Mucosa of descending colon (tissue), 3 donors: Measurements from ENCODE around the gene BACH1. TPM values are rescaled to one million over a fixed set of nuclear protein-coding genes. Genes with fewer than 3 reads are reported as not detected.

ENCODE experiments used
- ATAC-seq: fragments of 200-7000 bp; cut with Tn5 transposase; one replicate; pipeline ENCODE4 v1.9.1; 2020; ENCODE audit warnings: mild to moderate bottlenecking, moderate library complexity
- DNase-seq, 3 donors: peaks; one replicate each; pipeline ENCODE4 v3.0.0-alpha.2; 2020
- H3K36me3 ChIP-seq: fragments of 200-600 bp; one replicate; pipeline ENCODE4 v1.8.0; 2021; ENCODE audit warnings: low read depth, mild to moderate bottlenecking
- H3K4me1 ChIP-seq: fragments of 200-600 bp; one replicate; pipeline ENCODE4 v1.8.0; 2021; ENCODE audit warnings: low read depth, mild to moderate bottlenecking
- H3K4me3 ChIP-seq: fragments of 200-600 bp; one replicate; pipeline ENCODE4 v1.8.0; 2021; ENCODE audit warnings: mild to moderate bottlenecking
- H3K9me3 ChIP-seq: fragments of 200-600 bp; one replicate; pipeline ENCODE4 v1.8.0; 2021; ENCODE audit warnings: mild to moderate bottlenecking
- intact Hi-C, 2 donors: fragments of 100-400 bp; cut with DNase I in 1 of 2; cut with micrococcal nuclease in 1 of 2; formaldehyde crosslinking; loops; one replicate each; pipeline versions ENCODE4 v1.11.0 to v1.11.1; 2022; cut with DNase I, micrococcal nuclease
- total RNA-seq, 3 donors: library from RNA; stranded (reverse); fragmentation: NEBNext Ultra II Directional in 2 of 3; extraction: Animal tissue kit (Norgen Biotek cat#: 25700) in 2 of 3; gene quantifications; one replicate each; pipeline versions ENCODE4 v1.2.1 to v1.2.4, GENCODE V29; 2021 to 2023
- TF ChIP-seq, protein P1 (sequence below): fragments of 200-600 bp; IDR thresholded peaks from one replicate; pipeline ENCODE4 v1.8.0; 2022; ENCODE audit warnings: antibody characterized with exemption, mild to moderate bottlenecking
- donor health status: DM: no; HTN: no; CAD: no; lungs with moderate emphysema.
- donor health status: DM: no; HTN: no; CAD: no.
- donor health status: DM: no; HTN: yes; CAD: no.

The BACH1 gene
- total RNA-seq, 3 donors from 2014 or later, result 54.0 to 107 (median 57.2) TPM

DNA sequence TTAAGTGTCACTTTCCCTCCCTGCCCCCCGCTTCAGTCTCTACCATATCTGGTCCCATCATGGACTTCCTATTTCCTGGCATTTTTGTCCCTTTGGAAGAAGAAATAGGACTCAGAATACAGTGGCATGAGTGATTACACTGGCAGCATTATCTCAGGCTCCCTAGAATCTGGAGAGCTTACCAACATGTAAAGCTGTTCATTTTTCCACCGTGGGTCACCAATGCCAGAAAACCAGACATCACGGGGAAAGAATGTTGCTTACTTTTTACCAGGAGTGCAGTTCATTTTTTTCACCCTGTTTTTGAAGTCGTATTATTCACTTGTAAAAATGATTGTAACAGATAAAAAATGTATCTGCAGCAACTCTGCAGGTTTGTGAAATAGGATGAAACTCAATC lies 44.8 kb downstream of the BACH1 start:
- ATAC-seq (no peak), DNase-seq (no peak)
- H3K4me1 ChIP-seq, result no peaks in the 10 kb centered on the region
- no peak overlapping the region for H3K4me3 ChIP-seq
- no peaks in the 10 kb centered on the region for H3K9me3 ChIP-seq
- intact Hi-C loops, result no loop called here
- no peaks in the 10 kb centered on the region for H3K36me3 ChIP-seq
- TF ChIP-seq, protein P1, sequence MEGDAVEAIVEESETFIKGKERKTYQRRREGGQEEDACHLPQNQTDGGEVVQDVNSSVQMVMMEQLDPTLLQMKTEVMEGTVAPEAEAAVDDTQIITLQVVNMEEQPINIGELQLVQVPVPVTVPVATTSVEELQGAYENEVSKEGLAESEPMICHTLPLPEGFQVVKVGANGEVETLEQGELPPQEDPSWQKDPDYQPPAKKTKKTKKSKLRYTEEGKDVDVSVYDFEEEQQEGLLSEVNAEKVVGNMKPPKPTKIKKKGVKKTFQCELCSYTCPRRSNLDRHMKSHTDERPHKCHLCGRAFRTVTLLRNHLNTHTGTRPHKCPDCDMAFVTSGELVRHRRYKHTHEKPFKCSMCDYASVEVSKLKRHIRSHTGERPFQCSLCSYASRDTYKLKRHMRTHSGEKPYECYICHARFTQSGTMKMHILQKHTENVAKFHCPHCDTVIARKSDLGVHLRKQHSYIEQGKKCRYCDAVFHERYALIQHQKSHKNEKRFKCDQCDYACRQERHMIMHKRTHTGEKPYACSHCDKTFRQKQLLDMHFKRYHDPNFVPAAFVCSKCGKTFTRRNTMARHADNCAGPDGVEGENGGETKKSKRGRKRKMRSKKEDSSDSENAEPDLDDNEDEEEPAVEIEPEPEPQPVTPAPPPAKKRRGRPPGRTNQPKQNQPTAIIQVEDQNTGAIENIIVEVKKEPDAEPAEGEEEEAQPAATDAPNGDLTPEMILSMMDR, result no peak

DNA sequence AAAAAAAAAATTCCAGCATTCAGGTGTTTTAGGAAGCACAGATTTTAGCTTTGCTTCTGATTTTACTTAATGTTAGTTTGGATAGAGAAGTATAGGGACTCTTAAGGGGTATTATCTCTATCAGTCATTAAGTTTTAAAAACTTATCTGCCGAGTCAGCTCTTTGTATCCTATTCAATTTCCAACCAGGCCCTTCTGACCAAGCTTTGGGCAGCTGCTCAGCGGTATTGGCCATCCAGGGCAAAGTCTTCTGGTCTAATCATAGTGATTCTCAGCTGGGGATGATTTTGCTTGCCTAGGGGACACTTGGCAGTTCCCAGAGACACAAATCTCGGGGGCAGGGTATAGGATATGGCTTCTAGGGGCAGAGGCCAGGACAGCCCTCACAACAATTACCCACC lies 47.6 kb downstream of the BACH1 start:
- Histone ChIP-seq H3K36me3 (no peaks in the 10 kb centered on the region), H3K4me3 (no peak overlapping the region), H3K9me3 (no peaks in the 10 kb centered on the region), H3K4me1 (no peaks in the 10 kb centered on the region)
- TF ChIP-seq, protein P1, result no peak
- ATAC-seq, result no peak
- intact Hi-C loops, result no loop called here
- DNase-seq, result no peak

DNA sequence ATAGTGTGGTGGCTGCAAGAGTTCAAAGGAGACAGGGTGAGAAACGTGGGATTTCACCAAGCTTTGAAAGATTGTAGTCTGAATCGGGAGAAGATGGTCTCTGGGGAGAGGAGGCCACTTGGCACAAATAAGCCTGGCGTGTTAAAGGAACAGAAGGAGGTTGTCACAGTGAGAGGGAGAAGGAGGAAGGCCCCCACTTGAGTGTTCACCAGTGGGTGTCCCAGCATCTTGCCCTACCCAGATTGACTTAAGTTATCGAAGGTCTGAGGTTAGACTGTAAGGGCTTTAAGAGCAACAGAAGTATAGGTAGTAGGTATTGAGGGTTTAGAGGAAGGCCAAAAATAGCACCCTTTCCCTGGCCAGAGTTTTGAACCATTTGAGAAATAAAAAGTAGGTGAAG lies 48.0 kb downstream of the BACH1 start:
- TF ChIP-seq, protein P1, result no peak
- Histone ChIP-seq H3K4me3 (no peak overlapping the region), H3K4me1 (no peaks in the 10 kb centered on the region), H3K9me3 (no peaks in the 10 kb centered on the region), H3K36me3 (no peaks in the 10 kb centered on the region)
- ATAC-seq (no peak), DNase-seq (no peak)
- intact Hi-C loops, result no loop called here

DNA sequence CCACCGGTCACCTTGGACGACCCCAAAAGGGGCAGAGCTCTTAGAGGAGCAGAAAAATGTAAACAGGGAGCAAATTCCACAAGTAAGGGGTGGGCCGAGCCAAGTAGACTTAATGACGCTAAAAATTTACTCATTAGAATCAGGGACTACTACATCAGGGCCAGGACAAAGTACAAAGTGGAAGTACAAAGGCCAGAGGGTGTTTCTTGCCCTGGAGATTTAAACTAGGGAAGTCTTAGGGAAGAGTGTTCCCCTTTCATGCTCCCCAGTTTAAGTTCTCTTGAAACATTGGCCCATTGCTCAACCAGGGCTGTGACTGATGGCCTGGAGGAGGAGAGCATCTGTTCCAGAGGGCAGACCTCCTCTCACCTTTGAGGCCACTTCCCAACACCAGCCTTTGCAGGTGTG lies 48.6 kb downstream of the BACH1 start:
- Histone ChIP-seq H3K4me3 (no peak overlapping the region), H3K9me3 (no peaks in the 10 kb centered on the region), H3K4me1 (no peaks in the 10 kb centered on the region), H3K36me3 (no peaks in the 10 kb centered on the region)
- peak; percentile 47 for ATAC-seq
- no peak for DNase-seq
- intact Hi-C loops, result no loop called here
- TF ChIP-seq, protein P1, result no peak

DNA sequence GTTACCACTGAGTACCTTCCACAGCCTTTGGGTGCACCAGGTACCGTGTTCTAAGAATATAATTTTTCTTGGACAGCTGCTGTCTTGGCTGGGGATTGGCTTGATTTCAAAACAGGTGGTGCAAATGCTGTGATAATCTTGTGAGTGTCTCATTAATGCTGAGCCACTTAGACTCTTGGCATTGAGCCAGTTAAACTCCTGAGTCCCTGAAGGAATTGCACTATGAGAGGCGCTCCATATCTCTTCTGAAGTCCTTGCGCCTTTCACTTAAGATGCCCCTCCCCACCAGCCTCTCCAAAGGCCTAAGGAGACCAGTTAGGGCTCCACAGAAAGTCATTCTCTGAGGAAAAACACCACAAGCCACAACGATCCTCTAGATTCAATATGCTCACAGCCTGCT lies 51.0 kb downstream of the BACH1 start:
- Histone ChIP-seq H3K36me3 (no peaks in the 10 kb centered on the region), H3K4me1 (no peaks in the 10 kb centered on the region), H3K4me3 (no peak overlapping the region), H3K9me3 (no peaks in the 10 kb centered on the region)
- no peak for ATAC-seq
- TF ChIP-seq, protein P1, result no peak
- no peak for DNase-seq
- intact Hi-C loops, result no loop called here

DNA sequence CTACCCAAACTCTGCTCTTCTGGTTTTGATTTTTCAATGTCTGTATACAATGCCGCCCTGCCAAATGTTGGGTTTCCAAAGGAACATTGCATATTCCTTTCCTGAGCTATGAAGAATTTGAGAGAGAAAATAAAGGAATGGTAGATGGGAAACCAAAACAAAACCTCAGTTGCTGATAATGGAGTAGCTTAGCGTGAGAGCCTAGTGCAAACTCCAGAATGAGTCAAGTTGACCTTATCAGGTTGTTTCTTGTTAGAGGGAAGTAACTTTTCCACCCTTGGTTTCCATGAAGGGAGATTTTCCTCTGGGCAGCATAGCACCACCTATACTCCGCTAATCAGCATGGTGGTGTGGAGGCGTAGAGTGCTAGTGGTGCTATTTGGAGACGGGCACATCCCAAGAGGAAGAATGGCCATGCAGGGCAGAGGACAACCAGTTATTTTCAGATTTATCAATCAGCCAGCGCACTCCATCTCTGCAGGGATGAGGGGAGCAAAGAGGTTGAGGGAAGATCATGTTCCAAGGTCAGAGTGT lies 51.6 kb downstream of the BACH1 start:
- intact Hi-C loops, result no loop called here
- ATAC-seq, result no peak
- DNase-seq, result no peak
- Histone ChIP-seq H3K4me3 (no peak overlapping the region), H3K4me1 (no peaks in the 10 kb centered on the region), H3K36me3 (no peaks in the 10 kb centered on the region), H3K9me3 (no peaks in the 10 kb centered on the region)
- TF ChIP-seq, protein P1, result no peak
